OCI-LY7 (cell line): Measurements from ENCODE around the gene IGSF11. TPM values are rescaled to one million over a fixed set of nuclear protein-coding genes. Genes with fewer than 3 reads are reported as not detected.

Experiments
- BruUV-seq: library from RNA; stranded (reverse); fragments of 400-500 nt; replicated peaks from 2 replicates; lab custom pipeline; 2021; lab: Mats Ljungman, UMichigan
- CTCF ChIA-PET: fragments of 300-600 bp; sonication (Branson Sonifier 250); formaldehyde crosslinking; loops from one replicate; lab custom pipeline; 2022; ENCODE audit warnings: antibody characterized with exemption; ENCODE audit not compliant: unreplicated experiment; lab: Charles Lee
- POLR2A ChIA-PET: fragments of 300-600 bp; sonication (Branson Sonifier 250); formaldehyde crosslinking; loops from one replicate; lab custom pipeline; 2022; ENCODE audit warnings: antibody characterized with exemption; lab: Charles Lee
- DNase-seq: peaks from one replicate; pipeline ENCODE4 v3.0.0-alpha.2; 2015; ENCODE audit warnings: low spot score
- H2AFZ ChIP-seq: fragments of 200-600 bp; sonication (generic), shearing (Covaris generic); 2 replicates; pipeline ENCODE4 v1.6.1; 2014; ENCODE audit warnings: mild to moderate bottlenecking, antibody characterized with exemption, low read length, moderate library complexity
- H3K27ac ChIP-seq: fragments of 200-600 bp; sonication (generic); 2 replicates; pipeline ENCODE4 v1.5.1; 2014; ENCODE audit warnings: mixed run types, low read depth, mild to moderate bottlenecking, moderate library complexity, low read length, inconsistent platforms; ENCODE audit not compliant: poor library complexity, severe bottlenecking
- H3K36me3 ChIP-seq: fragments of 200-600 bp; sonication (generic); 2 replicates; pipeline ENCODE4 v1.6.1; 2014; ENCODE audit warnings: mild to moderate bottlenecking, antibody characterized with exemption, low read length, moderate library complexity, mixed read lengths; ENCODE audit not compliant: insufficient read depth
- H3K4me1 ChIP-seq: fragments of 200-600 bp; sonication (generic); 2 replicates; pipeline ENCODE4 v1.5.1; 2014; ENCODE audit warnings: mild to moderate bottlenecking, low read length; ENCODE audit not compliant: insufficient read depth, poor library complexity, severe bottlenecking
- H3K4me2 ChIP-seq: fragments of 200-600 bp; sonication (generic); 2 replicates; pipeline ENCODE4 v1.6.1; 2014; ENCODE audit warnings: mild to moderate bottlenecking, low read length
- H3K4me3 ChIP-seq: fragments of 200-600 bp; sonication (generic); 2 replicates; pipeline ENCODE4 v1.5.1; 2014; ENCODE audit warnings: mild to moderate bottlenecking, low read depth, low read length; ENCODE audit not compliant: poor library complexity, severe bottlenecking
- H3K79me2 ChIP-seq: fragments of 200-600 bp; sonication (generic); 2 replicates; pipeline ENCODE4 v1.6.1; 2016; ENCODE audit warnings: low read depth, mild to moderate bottlenecking, low read length, moderate library complexity, mixed read lengths; ENCODE audit not compliant: insufficient read depth
- H3K9me2 ChIP-seq: fragments of 200-600 bp; sonication (generic); 2 replicates; pipeline ENCODE4 v1.6.1; 2016; ENCODE audit warnings: mild to moderate bottlenecking, low read length, mixed read lengths; ENCODE audit not compliant: insufficient read depth
- H3K9me3 ChIP-seq: fragments of 200-600 bp; sonication (generic); 2 replicates; pipeline ENCODE4 v1.6.1; 2014; ENCODE audit warnings: mild to moderate bottlenecking, mixed run types, low read length, mixed read lengths
- H4K20me1 ChIP-seq: fragments of 200-600 bp; sonication (generic); 2 replicates; pipeline ENCODE4 v1.6.1; 2014; ENCODE audit warnings: mild to moderate bottlenecking, antibody characterized with exemption, low read length, moderate library complexity, mixed read lengths; ENCODE audit not compliant: insufficient read depth
- EZH2phosphoT487 ChIP-seq: fragments of 200-600 bp; sonication (generic); IDR thresholded peaks from 2 replicates; pipeline ENCODE4 v1.6.1; 2018; ENCODE audit warnings: low read depth, borderline replicate concordance, mild to moderate bottlenecking, mixed run types, antibody characterized with exemption, low read length, moderate library complexity, mixed read lengths
- intact Hi-C: fragments of 100-400 bp; cut with micrococcal nuclease; formaldehyde crosslinking; loops from one replicate; pipeline ENCODE4 v1.10.0; 2022; ENCODE audit not compliant: unreplicated experiment
- total RNA-seq, 2 experiments: library from RNA; depleted of rRNA in 1 of 2; stranded (reverse); fragments of >200 nt in 1 of 2; shearing (Covaris generic) in 1 of 2; gene quantifications; 2 replicates each; pipeline ENCODE4 v1.2.3, GENCODE V29; 2014 to 2022
- TF ChIP-seq, protein P1 (sequence below): fragments of 200-600 bp; sonication (generic); conservative IDR thresholded peaks from 2 replicates; pipeline ENCODE4 v1.5.1; 2014; ENCODE audit warnings: mild to moderate bottlenecking, antibody characterized with exemption, low read length, moderate library complexity, mixed read lengths

IGSF11 gene
- total RNA-seq, 2 experiments from 2014 or later, result not detected

DNA sequence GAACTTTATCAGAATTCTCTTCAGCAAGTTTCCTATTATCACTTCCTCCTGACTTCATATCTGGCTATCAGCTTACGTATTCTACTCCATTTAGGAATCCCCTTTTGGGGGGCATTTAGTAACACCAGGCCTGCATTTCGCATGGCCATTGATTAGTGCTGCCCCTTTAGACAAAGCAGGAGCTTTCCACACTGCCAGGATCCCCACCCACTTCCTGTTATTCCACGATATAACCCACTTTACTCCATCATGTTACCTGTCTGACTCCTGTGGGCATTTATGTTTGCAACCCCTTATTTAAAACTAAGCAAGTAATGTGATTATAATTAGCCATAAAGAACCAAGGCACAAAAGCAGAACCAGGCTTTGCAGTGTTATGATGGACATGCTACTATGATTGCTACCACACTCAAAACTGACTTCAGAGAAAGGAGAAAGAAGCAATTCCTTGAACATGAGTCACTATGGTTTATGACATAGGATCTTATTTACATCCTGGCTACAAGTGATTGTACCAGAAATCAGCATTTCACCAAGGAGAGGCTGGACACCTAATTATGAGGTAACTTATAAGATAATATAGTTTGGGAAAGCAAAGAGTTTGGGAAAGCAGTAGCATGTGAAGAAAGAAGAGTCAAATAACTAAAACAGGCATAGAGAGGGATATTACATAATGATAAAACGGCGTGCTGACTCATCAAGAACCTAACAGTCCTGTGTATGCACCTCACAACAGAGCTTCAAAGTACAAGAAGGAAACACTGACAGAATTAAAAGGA lies 96.3 kb downstream of the IGSF11 start:
- intact Hi-C loops, result no loop called here
- Histone ChIP-seq H3K4me2 (no peak overlapping the region), H3K36me3 (no peaks in the 10 kb centered on the region), H3K9me2 (no peaks in the 10 kb centered on the region), H3K27ac (no peak overlapping the region), H3K79me2 (no peaks in the 10 kb centered on the region), H3K4me1 (no peaks in the 10 kb centered on the region), H4K20me1 (no peaks in the 10 kb centered on the region), H3K9me3 (no peaks in the 10 kb centered on the region), H3K4me3 (no peak overlapping the region), H2AFZ (no peak overlapping the region)
- TF ChIP-seq EZH2phosphoT487, result no peak
- TF ChIP-seq, protein P1, sequence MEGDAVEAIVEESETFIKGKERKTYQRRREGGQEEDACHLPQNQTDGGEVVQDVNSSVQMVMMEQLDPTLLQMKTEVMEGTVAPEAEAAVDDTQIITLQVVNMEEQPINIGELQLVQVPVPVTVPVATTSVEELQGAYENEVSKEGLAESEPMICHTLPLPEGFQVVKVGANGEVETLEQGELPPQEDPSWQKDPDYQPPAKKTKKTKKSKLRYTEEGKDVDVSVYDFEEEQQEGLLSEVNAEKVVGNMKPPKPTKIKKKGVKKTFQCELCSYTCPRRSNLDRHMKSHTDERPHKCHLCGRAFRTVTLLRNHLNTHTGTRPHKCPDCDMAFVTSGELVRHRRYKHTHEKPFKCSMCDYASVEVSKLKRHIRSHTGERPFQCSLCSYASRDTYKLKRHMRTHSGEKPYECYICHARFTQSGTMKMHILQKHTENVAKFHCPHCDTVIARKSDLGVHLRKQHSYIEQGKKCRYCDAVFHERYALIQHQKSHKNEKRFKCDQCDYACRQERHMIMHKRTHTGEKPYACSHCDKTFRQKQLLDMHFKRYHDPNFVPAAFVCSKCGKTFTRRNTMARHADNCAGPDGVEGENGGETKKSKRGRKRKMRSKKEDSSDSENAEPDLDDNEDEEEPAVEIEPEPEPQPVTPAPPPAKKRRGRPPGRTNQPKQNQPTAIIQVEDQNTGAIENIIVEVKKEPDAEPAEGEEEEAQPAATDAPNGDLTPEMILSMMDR, result no peak
- no peak for DNase-seq
- ChIA-PET POLR2A (no interaction called here), CTCF (no interaction called here)
- no TSS peak for BruUV-seq

DNA sequence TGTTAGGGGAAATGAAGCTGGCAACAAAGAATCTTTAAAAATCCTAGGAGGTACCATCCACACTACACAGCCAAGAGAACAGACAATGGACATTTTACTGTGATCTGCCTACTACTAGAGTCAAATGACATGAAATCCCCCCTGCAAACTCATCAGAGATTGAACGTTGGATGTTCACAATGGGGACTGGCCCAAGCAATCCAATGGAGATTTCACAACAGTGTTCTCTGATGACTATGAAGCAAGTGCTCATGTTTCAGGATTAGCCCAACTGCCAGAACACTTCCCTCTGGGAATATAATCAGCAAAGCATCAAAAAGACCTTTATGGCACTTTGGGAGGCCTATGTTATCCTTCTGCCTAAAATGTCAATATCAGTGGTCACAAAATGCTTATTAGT lies 97.8 kb downstream of the IGSF11 start:
- Histone ChIP-seq H4K20me1 (no peaks in the 10 kb centered on the region), H3K4me2 (no peak overlapping the region), H3K9me3 (no peaks in the 10 kb centered on the region), H3K4me3 (no peak overlapping the region), H3K9me2 (no peaks in the 10 kb centered on the region), H3K36me3 (no peaks in the 10 kb centered on the region), H2AFZ (no peak overlapping the region), H3K79me2 (no peaks in the 10 kb centered on the region), H3K4me1 (no peaks in the 10 kb centered on the region), H3K27ac (no peak overlapping the region)
- DNase-seq, result no peak
- TF ChIP-seq, protein P1, result no peak
- no peak for TF ChIP-seq EZH2phosphoT487
- intact Hi-C loops, result no loop called here
- ChIA-PET POLR2A (no interaction called here), CTCF (no interaction called here)
- BruUV-seq, result no TSS peak
